OCI-LY1 (cell line): Measurements from ENCODE around the gene STRIT1.

Experiments used
- EZH2 ChIP-seq: fragments of 200-600 bp; sonication (generic), shearing (Covaris generic); IDR thresholded peaks from 2 replicates; pipeline ENCODE4 v1.8.0; 2017; ENCODE audit warnings: borderline replicate concordance, mixed run types, mild to moderate bottlenecking, antibody characterized with exemption, low read length, moderate library complexity, mixed read lengths
- TF ChIP-seq, protein P1 (sequence below): fragments of 200-600 bp; sonication (generic), shearing (Covaris generic); IDR thresholded peaks from 2 replicates; pipeline ENCODE4 v1.5.1; 2017; ENCODE audit warnings: mild to moderate bottlenecking, antibody characterized with exemption, low read length, moderate library complexity, mixed read lengths

DNA sequence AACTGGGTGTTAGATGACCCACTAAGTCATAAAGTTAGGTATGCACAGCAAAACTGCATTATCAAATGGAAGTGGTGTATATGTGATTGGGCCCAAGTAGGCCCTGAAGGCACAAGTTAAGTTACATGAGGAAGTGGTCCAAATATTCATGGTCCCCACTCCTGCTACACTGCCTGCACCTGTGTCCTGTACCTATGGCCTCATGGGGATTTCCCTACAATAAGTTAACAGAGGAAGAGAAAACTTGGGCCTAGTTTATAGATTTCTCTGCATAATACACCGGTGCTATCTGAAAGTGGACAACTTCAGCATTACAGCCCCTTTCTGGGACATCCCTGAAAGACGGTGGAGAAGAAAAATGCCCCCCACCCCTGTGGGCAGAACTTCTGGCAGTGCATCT is 41.5 kb downstream of the STRIT1 start:
- TF ChIP-seq, protein P1, sequence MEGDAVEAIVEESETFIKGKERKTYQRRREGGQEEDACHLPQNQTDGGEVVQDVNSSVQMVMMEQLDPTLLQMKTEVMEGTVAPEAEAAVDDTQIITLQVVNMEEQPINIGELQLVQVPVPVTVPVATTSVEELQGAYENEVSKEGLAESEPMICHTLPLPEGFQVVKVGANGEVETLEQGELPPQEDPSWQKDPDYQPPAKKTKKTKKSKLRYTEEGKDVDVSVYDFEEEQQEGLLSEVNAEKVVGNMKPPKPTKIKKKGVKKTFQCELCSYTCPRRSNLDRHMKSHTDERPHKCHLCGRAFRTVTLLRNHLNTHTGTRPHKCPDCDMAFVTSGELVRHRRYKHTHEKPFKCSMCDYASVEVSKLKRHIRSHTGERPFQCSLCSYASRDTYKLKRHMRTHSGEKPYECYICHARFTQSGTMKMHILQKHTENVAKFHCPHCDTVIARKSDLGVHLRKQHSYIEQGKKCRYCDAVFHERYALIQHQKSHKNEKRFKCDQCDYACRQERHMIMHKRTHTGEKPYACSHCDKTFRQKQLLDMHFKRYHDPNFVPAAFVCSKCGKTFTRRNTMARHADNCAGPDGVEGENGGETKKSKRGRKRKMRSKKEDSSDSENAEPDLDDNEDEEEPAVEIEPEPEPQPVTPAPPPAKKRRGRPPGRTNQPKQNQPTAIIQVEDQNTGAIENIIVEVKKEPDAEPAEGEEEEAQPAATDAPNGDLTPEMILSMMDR: no peak
- TF ChIP-seq EZH2: no peak
